GM12891 (cell line): Measurements from ENCODE around the gene USP6NL.

Source experiments
- POLR2A ChIP-seq: IDR thresholded peaks from 2 replicates; pipeline ENCODE4 v1.6.1; 2011; ENCODE audit warnings: low read depth, low read length, control low read depth
- POLR2AphosphoS5 ChIP-seq: IDR thresholded peaks from 2 replicates; pipeline ENCODE4 v1.6.1; 2011; ENCODE audit warnings: low read depth, low read length, control low read depth
- POU2F2 ChIP-seq: IDR thresholded peaks from 2 replicates; pipeline ENCODE4 v1.6.1; 2011; ENCODE audit warnings: low read depth, mild to moderate bottlenecking, control low read depth, low read length, moderate library complexity
- SPI1 ChIP-seq: IDR thresholded peaks from 2 replicates; pipeline ENCODE4 v1.6.1; 2011; ENCODE audit warnings: low read depth, low read length, control low read depth
- TAF1 ChIP-seq: IDR thresholded peaks from 2 replicates; pipeline ENCODE4 v1.6.1; 2011; ENCODE audit warnings: low read depth, low read length, control low read depth

GRCh38 chr10:11501600-11501999 lies 109.8 kb downstream of the USP6NL start:
- TF ChIP-seq POLR2AphosphoS5 (no peak), SPI1 (no peak), POLR2A (no peak), POU2F2 (no peak), TAF1 (no peak)
